ENCODE measurements around the gene WDR31.
"Not testable (repeated sequence)": the region's sequence is repeated elsewhere in the genome, so short reads cannot be mapped to it uniquely, and the experiment has no call there.

The WDR31 gene

GRCh38 chr9:113368348-113368981 lies 28.4 kb upstream of the WDR31 start:
- DNase-seq: no peak

- DNase-seq: not testable (repeated sequence)
These were observed 25.6 kb upstream of the WDR31 start for GRCh38 chr9:113365652-113366051.

GRCh38 chr9:113364951-113365350 lies 24.9 kb upstream of the WDR31 start:
- no peak for DNase-seq

GRCh38 chr9:113363336-113363735 lies 23.3 kb upstream of the WDR31 start:
- DNase-seq: no peak

GRCh38 chr9:113361304-113362018 lies 21.4 kb upstream of the WDR31 start:
- DNase-seq: no peak

GRCh38 chr9:113360242-113360842 lies 20.3 kb upstream of the WDR31 start:
- no peak for DNase-seq

GRCh38 chr9:113359385-113359784 lies 19.3 kb upstream of the WDR31 start:
- DNase-seq: no peak

GRCh38 chr9:113356686-113357292 lies 16.7 kb upstream of the WDR31 start:
- no peak for DNase-seq

- no peak for DNase-seq
These were observed 15.0 kb upstream of the WDR31 start for GRCh38 chr9:113355040-113355596.

GRCh38 chr9:113352411-113352810 lies 12.3 kb upstream of the WDR31 start:
- DNase-seq: no peak

- DNase-seq: no peak
These were observed 11.9 kb upstream of the WDR31 start for GRCh38 chr9:113352006-113352405.

GRCh38 chr9:113350937-113351336 lies 10.9 kb upstream of the WDR31 start:
- no peak for DNase-seq

GRCh38 chr9:113350107-113350661 lies 10.1 kb upstream of the WDR31 start:
- DNase-seq: no peak

- no peak for DNase-seq
These were observed 9.5 kb upstream of the WDR31 start, which contains the start of gene BSPRY for GRCh38 chr9:113349445-113350094. BSPRY (plus strand) TSS chr9:113349541; CDS start chr9:113349580, 39 bp downstream.

- no peak for DNase-seq
These were observed 9.0 kb upstream of the WDR31 start for GRCh38 chr9:113349066-113349444.

GRCh38 chr9:113348437-113348836 lies 8.4 kb upstream of the WDR31 start:
- DNase-seq: no peak

GRCh38 chr9:113345671-113346070 lies 5.6 kb upstream of the WDR31 start:
- DNase-seq: no peak

- no peak for DNase-seq
These were observed 5.1 kb upstream of the WDR31 start for GRCh38 chr9:113345190-113345589.

- DNase-seq: no peak
These were observed 3.7 kb upstream of the WDR31 start for GRCh38 chr9:113343732-113344231.

GRCh38 chr9:113341712-113342410 lies 1.8 kb upstream of the WDR31 start:
- no peak for DNase-seq

- no peak for DNase-seq
These were observed 2.4 kb downstream of the WDR31 start for GRCh38 chr9:113337714-113338113.

GRCh38 chr9:113331780-113332179 lies 8.3 kb downstream of the WDR31 start:
- no peak for DNase-seq
